NCI-H82 (cell line): ENCODE measurements around the gene IGF2.

ENCODE experiments used
- DNase-seq: peaks from one replicate; lab custom pipeline; 2025; lab: John Stamatoyannopoulos, UW

The IGF2 gene

DNA sequence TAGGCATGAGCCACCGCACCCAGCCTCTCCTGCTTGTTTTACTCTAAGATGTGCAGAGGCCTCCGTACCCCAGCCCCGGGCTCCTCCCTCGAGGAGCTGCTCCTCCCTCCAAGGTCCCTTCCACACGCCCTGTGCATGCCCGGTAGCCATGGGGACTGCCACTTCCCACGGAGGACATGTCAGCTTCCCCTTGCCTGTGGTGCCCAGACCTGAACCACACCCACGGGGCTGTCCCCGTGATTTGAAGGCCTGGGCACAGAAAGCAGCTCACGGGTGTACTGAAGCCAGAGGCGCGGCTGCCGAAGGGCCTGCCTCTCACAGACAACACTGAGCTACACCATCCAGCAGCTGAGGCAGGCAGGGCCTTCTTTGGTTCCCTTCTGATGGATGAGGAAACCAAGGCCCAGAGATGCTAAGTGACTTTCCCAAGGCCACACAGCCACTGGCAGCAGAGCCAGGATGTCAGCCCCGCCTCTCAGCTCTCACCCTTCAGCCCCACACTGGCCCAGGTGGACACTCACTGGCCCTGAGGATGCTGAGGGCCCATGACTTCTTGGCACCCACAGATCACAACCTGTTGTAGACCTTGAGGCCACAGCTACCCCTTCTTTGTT is 14.5 kb upstream of the IGF2 start:
- DNase-seq = no peak

DNA sequence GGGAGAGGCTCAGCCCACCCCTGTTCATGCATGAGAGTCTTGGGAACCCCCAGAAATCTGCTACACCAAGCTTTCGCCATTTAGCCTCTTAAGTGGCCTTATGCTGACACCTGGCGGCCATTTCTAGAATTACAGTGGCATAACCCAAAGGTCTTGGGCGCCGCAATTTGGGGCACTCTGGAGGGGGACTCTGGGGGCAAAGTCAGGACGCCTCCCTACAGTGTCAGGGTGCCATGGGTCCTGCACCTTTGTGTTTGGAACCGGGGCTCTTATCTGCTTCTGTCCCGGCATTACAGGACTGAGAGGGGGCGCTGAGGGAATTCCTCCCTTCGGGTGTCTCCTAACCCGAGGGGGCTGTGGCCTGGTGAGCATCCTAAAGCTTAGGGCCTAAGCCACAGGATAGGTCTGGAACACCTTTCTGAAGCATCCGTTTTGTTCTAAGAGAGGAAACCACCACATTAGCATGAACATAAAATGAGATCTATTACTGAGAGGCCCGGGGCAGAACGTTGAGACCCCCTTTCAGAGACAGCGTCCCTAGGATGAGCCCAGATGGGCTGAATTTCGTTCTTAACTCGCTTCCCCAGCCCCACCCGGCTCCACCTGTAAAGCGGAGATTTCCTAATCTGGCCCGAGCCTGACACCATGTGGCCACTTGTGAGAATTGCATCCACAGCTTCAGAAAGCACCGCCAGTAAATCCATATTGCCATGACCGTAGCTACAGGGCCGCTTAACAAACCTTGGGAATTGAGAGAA is 12.5 kb upstream of the IGF2 start:
- peak; percentile 78 for DNase-seq

DNA sequence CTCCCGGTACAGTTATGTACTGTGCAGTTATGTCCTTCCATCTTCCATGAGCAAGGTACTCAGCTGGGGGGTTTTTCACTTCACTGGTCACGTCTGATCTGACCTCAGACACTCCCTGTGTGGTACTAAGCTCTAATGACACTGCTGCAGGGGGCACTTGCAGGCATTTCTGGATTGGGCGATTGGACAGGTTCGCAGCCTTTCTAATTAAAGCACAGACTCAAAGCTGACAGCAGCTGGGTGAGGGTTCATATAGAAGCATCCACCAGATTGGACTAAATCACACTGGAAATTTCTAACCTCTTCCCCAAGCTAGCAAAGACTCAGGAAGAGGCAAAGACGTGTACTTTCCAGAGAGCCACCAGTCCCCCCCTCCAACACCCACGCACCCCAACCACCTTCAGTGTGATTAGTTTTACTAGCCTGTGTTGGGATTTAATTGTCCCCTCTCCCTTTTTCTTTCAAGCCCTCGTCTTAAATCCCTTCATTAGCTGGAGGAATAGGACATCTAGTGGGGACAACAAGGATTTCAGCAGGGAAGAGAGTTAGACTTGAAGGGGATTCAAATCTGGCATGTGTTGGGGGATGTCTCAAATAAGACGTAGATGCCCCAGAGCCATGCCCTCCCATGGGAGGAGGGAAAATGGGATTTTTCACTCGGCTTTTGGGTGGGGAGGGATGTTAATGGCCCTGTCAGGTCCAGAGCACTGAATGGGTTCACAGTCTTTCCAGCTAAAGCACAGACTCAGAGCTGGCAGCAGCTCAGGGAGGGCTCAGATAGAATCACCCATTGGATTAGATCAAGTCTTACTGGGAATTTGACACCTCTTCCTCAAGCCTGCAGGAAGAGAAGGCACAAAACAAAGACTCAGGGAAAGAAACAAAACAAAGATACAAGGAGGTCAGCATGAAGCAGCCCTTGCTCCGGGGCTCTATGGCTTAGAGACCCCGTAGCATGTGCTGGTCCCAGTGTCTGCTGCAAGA is 11.0 kb upstream of the IGF2 start:
- peak; percentile 36 for DNase-seq

DNA sequence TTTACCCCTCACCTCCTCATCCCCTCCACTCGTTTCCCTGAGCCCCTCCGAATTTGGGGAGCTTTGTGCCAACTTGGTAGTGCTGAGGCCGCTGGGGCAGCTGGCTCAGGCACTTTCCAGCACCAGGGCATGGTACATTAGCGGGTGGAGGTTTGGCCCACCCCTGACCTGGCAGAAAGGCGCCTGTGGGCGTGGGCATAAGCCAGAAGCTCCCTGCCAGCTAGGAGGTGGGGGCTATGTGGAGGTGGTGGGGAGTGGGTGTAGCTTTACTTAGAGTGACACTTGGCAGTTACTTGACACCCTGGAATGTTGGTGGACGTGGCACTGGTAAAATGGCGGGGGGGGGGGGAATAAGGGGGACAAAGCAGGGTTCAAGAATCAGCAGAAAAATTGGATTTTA is 10.3 kb upstream of the IGF2 start:
- no peak for DNase-seq

DNA sequence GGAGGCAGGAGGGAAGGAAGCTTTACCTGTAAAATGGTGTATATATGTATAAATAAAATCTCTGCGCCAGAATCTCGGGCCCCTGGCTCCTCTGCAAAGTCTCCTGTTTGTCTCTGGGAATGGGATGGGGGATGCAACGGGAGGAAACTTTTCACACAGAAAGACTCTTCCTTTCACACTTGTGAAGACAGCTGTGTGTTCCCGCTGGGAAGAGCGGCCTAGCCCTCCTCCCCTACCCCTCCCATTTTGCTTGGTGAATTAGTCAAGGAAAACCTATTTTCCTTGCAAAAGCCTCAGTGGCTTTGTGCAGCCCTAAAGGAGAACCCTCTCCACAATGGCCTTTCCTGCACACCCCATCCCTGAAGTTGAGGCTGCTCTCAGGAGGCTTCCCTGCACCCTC is 9.4 kb upstream of the IGF2 start:
- no peak for DNase-seq

DNA sequence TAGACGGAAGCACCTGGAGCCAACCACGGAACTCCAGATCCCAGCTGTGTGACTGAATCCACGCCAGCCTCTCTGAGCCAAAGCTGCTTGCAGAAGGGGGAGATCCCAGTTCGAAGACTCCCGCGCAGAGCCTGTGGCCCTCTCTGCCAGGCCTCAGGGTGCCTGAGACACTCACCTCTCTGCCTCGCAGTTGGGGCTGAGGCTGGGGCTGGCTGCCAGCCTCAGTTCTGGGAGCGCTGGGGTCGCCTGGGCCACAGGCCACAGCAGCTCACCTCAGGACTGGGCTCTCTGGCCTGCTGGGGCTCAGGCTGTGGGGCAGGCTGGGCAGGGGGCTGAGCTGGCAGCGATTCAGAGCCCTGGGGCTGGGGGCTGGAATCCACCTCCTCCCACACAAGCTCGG is 8.2 kb upstream of the IGF2 start:
- DNase-seq = no peak

DNA sequence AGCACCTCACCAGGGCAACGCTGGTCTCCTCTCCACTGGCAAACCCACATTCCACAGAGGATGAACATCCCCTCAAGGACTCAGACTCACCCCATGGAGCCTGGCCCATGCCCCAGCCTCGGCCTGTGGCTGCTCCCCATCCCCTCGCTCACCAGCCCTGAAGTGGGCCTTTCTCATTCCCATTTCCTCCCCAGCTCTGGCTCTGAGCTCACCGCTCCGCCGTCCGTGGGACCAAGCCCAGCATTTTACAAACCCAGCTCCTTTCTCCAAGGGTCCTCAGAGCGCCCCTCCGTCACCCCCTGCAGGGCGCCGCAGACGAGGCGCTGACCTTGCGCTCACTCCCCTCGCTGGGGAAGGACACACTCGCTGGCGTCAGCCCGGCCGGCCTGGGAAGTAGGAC is 6.9 kb upstream of the IGF2 start:
- DNase-seq = no peak

DNA sequence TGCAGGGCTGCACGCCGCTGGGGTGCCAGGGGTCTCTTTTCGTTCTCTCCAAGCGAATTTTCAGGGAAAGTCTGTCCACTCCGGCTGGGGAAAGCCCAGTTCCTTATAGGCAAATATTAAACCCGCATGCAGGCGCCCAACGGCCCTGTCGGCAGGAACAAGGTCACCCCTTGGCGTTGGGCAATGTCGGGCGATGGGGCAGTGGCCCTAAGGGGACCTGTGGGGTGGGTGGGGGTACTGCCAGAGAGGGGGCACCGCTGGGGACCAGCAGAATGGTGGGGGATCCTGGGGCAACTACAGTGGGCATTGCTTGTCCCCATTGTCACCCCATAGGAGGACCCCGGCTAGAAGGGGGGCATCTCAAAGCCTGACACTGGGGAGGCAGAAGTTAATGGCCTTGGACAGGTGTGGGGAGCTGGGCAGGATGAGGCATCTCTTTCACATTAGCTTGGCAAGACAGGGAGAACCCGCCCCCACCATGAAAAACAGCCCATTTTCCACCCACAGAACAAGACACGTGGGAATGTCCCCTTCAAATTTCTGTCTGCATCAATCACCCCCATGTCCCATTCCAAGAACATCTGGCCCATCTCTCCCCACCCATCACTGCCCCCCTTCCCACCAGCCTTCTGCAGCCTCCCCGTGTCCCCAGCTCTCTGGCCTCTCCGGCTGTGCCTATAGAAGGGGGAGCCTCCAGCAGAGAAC is 5.5 kb upstream of the IGF2 start:
- no peak for DNase-seq

DNA sequence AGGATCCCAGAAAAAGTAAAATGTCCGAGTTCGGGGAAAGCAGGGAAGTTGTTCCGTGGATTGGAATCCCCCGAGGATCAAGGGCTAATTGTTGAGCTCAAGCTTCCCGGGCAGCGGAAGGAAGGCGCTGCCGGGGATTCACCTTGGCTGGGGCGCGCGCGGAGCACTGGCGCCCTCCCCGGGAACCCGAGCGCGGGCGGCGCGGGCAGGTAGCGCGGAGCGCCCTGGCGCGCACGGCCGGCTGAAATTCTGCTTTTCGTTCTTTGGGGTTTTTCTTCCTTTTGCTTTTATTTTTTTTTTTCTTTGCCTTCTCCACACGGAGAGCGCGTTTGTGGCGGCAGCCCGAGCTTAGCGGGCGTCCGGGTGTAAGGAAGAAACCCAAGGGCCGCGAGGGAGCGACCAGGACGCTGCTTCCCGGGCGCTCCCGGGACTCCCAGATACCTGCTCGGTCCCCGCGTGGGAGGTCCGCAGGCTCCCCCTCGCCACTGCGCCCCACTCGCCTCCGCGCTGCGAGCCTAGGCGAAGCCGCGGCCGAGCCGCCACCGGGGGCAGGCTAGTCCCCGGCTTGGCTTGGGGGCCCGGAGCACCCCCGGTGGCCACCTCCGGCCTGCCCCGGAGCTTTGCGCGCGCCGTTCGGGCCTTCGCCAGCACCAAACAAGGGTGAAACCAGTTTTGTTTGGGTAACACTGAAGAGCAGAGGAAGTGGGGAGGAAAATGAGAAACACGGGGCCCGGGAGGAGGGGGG is 4.8 kb upstream of the IGF2 start:
- DNase-seq = no peak

DNA sequence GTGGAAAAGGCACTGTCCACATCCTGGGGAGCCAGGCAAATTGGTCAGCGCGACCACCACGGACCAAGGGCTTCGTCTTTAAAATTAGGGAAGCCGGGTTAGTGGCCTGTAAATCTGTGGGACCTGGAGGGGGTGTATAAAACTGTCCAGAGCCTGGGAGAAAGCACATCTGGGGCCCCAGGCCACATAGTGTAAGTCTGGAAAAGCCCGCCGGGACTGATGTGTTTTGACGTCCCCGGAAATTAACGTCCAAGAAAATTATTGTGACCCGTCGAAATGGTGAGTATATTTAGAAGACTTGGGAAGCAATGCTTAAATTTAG is 4.2 kb upstream of the IGF2 start:
- DNase-seq = no peak

DNA sequence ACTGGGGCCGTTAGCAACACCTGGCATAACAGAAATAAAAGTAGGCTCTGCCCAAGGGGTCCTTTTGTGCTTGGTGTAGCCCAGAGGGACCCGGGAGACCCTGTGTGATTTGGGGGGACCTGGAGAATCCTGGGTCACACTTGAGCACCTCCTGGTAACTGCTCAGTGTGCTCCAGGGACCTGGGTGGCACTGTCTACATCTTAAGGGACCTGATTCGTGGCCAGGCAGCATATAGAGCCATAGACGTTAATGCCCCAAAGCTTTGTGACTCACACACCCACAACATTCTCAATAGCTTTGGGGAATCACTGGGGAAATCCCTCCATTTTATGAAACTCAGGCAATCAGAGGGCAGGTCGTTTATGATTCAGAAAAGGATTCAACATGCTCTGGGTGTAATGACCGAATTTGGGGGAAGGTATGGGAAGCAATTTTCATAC is 3.6 kb upstream of the IGF2 start:
- DNase-seq = no peak

DNA sequence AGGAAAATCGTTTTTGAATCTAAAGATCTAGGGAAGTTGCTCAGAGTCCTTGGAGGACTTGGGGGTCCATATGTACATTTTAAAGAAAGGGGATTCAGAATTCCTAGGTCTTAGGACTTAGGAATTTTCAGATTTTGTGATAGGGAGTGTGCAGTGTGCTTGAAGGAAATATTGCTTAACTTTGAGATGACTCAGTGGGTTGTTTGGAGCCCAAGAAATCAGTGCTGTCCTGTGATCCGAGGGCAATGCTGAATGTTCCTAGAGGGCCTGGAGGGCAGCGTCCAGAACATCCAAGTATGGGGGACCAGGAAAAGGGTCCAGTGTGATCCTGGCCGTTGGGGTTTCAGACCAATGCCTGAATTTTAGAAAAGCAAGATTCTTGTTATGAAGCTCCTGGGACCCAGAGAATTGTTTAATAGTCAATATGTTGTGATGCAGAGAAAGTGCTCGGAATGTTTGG is 3.1 kb upstream of the IGF2 start:
- DNase-seq = no peak

DNA sequence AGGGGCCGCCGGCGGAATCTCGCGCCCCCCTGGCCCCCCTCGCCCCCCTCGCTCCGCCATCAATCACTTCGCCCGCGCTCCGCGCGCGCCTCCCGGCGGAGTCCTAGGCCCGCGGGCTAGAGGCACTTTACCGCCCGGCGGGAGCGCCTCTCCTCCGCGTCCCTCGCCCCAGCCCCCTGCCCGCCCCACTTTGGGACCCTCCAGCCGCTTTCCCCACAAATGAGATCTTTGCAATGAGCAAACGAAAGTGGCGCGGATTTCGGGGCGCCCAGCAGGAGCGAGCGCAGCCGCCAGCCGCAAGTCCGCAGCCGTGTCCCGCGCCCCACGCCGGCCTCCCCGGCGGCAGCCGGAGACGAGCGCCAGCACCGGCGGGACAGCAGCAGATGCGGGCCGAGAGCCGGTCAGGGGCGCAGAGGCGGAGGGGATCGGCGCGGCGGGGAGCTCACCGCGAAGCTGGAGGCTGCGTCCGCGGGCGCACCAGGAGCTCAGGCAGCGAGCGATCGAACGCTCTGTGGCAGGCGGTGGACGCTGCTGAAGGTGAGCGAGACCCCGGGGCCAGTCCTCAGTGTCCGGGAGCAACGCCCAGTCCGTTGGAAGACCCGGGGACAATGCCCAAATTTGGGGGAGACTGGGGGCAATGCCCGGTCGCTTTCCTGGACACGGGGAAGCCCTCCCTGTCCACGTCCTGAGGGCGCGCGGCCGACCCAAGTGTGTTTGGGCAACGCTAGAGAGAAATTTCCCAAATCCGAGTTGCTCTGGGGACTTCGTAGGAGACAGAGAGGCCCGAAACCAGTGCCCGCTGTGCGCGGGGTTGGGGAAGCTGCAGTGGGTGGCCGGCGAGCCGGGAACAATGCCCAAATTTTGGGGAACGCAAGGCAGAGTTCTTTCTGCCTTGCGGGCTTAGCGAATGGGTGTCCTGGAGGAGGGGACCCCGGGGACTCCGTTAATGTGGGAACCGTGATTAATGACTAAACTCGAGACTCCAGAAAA is 1.5 kb upstream of the IGF2 start:
- DNase-seq = no peak

DNA sequence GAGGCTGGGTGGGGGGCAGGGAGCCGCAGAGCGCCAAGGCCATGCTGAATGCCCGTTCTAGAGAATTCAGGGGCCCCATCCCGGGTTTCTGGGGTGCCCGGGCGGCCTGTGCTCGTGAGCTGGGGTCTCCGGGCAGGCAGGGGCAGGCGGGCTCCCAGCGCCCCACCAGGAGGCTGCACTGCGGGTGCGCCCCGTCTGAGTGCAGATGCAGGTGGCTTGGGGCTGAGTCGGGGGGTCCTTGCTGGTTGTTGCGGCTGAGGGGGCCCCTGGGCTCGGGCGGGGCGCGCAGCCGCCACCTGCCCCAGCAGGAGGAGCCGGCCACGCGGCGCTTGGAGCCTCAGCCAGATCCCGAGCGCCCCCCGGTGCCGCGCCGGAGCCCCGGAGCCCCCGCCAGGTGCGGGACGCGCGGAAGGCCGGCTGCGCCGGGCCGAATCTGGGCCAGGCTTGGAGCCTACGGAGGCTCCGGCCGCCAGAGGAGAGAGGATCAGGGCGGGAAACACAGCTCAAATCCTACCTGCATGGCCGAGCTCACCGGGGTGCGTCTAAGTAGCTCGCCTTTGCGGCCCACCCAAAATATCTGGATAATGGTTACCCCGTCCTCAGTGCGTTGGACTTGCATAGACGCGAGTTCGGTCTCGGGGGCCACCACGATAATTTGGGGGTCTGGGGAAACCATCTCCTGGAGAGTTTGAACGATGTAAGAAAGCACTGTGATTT is 590 bp upstream of the IGF2 start:
- DNase-seq = no peak

DNA sequence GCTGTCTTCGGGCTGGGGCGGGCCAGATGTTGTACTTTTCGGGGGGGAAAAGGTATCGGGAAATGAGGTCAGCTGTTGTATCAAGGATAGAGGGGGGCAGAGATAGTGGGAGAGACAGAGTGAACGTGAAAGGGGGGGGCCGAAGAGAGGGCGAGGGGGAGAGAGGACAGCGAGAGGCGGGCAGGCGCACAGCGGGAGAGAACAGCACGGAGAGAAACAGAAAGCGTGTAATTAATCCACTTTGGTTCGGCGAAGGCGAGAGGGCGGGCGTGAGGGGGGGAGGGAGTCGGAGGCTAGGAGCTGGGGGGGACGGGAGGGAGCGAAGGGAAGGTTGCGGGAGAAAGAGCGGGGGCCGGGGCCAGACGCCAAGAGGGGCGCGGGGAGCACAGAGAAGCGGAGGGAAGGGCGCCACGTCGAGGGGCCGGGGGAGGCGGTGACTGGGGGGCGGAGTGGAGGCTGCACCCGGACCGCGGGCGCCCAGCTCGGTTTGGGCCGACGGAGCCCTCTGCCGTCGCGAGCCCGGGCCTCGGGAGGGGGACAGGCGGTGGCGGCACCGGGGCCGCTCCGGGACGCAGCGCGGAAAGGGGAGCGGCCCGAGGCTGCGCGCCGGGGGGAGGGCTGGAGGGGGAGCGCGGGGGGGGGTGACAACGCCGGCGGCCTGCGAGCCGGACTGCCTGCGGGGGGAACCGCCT is 612 bp downstream of the IGF2 start:
- peak; percentile 54 for DNase-seq

DNA sequence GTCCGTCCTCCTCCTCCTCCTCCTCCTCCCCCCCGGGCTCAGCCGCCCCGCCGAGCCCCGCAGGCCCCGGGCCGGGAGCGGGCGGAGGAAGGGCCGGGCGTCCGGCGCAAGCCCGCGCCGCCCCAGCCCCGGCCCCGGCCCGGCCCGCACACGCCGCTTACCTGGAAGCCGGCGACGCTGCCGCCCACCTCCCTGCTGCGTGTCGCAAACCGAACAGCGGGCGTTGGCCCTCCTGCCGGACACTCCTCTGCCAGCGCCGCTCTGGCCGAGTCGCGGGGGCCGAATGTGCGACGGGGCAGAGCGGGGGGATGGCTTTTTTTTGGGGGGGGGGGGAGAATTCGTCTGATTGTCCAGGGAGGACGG is 1.1 kb downstream of the IGF2 start:
- no peak for DNase-seq

DNA sequence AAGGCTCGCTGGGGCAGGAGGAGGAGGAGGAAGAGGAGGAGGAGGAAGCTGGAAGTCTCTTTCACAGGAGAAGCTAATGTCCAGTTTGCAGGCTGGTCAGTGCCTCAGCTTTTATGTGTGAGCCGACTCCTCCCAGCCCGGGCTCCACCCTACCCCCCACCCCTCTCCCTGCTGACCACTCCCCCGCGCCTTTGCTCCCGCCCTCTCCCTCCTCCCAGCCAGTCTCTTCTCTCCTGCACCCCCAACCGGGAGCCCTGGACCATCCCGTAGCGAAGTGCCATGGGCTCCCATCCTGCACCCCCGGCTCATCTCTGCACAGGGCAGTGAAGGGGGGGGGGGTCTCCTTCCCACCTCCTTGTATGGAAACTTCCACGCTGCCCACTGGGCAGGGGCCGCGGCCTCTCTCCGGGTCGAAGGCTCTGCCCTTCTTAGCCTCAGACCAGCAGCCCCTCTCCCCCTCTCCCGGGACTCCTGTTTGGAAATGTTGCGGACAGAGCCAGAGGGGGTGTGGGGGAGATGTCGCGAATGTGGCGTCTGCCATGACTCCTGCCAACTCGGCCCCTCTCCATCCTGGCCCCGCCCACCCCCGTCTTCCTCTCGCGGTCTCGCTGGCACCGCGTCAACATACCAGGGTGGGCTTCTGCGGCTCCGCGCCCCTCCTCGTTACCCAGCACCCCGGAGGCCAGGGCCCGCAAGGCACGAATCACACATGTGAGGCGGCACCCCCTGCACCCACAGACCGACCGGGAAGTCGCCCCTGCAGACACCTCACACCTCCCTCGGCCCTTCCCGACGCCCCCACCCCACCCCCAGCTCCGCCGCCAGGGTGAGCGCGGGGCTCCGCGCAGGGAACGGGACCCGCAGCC is 1.8 kb downstream of the IGF2 start:
- DNase-seq = peak; percentile 23

DNA sequence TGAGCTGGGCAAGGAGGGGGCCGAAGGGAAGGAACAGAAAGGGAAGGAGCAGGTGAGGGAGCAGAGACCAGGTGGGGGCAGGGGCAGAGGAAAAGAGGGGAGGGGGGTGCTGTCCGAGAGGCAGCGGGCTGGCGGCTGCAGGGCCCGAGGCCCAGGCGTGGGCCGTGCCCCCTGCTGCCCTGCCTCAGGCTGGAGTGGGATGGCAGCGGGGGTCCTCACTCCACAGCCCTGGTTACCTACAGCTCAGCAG is 2.3 kb downstream of the IGF2 start:
- DNase-seq = no peak
